ENCODE data around the gene CEP70.
"Not testable (repeated sequence)": the region's sequence is repeated elsewhere in the genome, so short reads cannot be mapped to it uniquely, and the experiment has no call there.

GRCh38 chr3:138562902-138563301 is 31.2 kb downstream of the CEP70 start:
- not testable (repeated sequence) for TF ChIP-seq CTCF, POLR2A (IDR thresholded peaks at IDR 0.05)
